ENCODE results near the gene SREBF2.

- TF ChIP-seq POLR2AphosphoS5 (IDR thresholded peaks at IDR 0.05; ENCODE audit: low read depth): no peak
- no peak for TF ChIP-seq CTCF (IDR thresholded peaks at IDR 0.05; ENCODE audit: insufficient read depth, low read length)
Measured at GRCh38 chr22:41826021-41826420, 6.9 kb upstream of the SREBF2 start.

Measured in HL-60 (cell line).